Endothelial cell of umbilical vein (primary cell): ENCODE measurements around the gene TEAD3. TPM values are rescaled to one million over a fixed set of nuclear protein-coding genes. Genes with fewer than 3 reads are reported as not detected.

Source experiments
- BruUV-seq: library from RNA; stranded (reverse); fragments of 400-500 nt; replicated peaks from 2 replicates; lab custom pipeline; 2021; lab: Mats Ljungman, UMichigan
- CTCF ChIA-PET: fragments of 300-600, 350-600 bp; sonication (Branson Sonifier 250); formaldehyde crosslinking; loops from one replicate; lab custom pipeline; 2021; ENCODE audit warnings: antibody characterized with exemption, inconsistent platforms; lab: Charles Lee
- POLR2A ChIA-PET: fragments of 300-600, 350-600 bp; sonication (Branson Sonifier 250); formaldehyde crosslinking; loops from one replicate; lab custom pipeline; 2021; ENCODE audit warnings: antibody characterized with exemption, inconsistent platforms; lab: Charles Lee
- DNase-seq: peaks from one replicate; pipeline ENCODE4 v3.0.0-alpha.2; 2011; ENCODE audit warnings: low read depth, low spot score
- FAIRE-seq: peaks from 2 replicates; lab custom pipeline; 2011; peaks lifted over from hg19 to GRCh38; lab: Jason Lieb, UNC
- H2AFZ ChIP-seq: 2 replicates; pipeline ENCODE4 v1.6.0; 2012; ENCODE audit warnings: low read depth, low read length, control low read depth, inconsistent platforms
- H3K27ac ChIP-seq: 2 replicates; pipeline ENCODE4 v1.5.1; 2011; ENCODE audit warnings: low read depth, mild to moderate bottlenecking, control low read depth, low read length, moderate library complexity; ENCODE audit not compliant: insufficient read depth
- H3K27me3 ChIP-seq, 2 experiments: 2 replicates each; pipeline versions ENCODE4 v1.6.0 to v1.6.1; 2011; ENCODE audit warnings: low read length in 2 of 2, mixed read lengths in 1 of 2; ENCODE audit not compliant: control insufficient read depth in 2 of 2, insufficient read depth in 2 of 2
- H3K36me3 ChIP-seq, 2 experiments: 2 replicates in 1 of 2; 3 replicates in 1 of 2; pipeline ENCODE4 v1.5.1; 2011; ENCODE audit warnings: low read length in 2 of 2, mild to moderate bottlenecking in 1 of 2, moderate library complexity in 1 of 2; ENCODE audit not compliant: control insufficient read depth in 2 of 2, insufficient read depth in 2 of 2; ENCODE audit errors: extremely low read depth in 1 of 2
- H3K4me1 ChIP-seq: 3 replicates; pipeline ENCODE4 v1.5.1; 2011; ENCODE audit warnings: mild to moderate bottlenecking, low read length; ENCODE audit not compliant: control insufficient read depth, insufficient read depth; ENCODE audit errors: extremely low read depth
- H3K4me2 ChIP-seq: 2 replicates; pipeline ENCODE4 v1.6.1; 2011; ENCODE audit warnings: low read length, control low read depth, mixed read lengths; ENCODE audit not compliant: insufficient read depth
- H3K4me3 ChIP-seq, 3 experiments: fragments of 200-600 bp in 1 of 3; sonication (generic), shearing (Covaris generic) in 1 of 3; replicated peaks in 1 of 3; 2 replicates each; pipeline ENCODE4 v1.5.1; 2011 to 2016; ENCODE audit warnings: control low read depth in 3 of 3, low read length in 3 of 3, mild to moderate bottlenecking in 2 of 3, inconsistent platforms in 1 of 3, low read depth in 1 of 3, moderate library complexity in 1 of 3; ENCODE audit not compliant: insufficient read depth in 1 of 3
- H3K79me2 ChIP-seq: 2 replicates; pipeline ENCODE4 v1.6.0; 2012; ENCODE audit warnings: low read length, inconsistent platforms; ENCODE audit not compliant: control insufficient read depth, insufficient read depth
- H3K9ac ChIP-seq: replicated peaks from 2 replicates; pipeline ENCODE3; 2011; ENCODE audit warnings: low read length, control low read depth; ENCODE audit not compliant: insufficient read depth; ENCODE audit errors: extremely low read depth
- H3K9me1 ChIP-seq: replicated peaks from 3 replicates; pipeline ENCODE4 v1.6.0; 2011; ENCODE audit warnings: mild to moderate bottlenecking, low read length; ENCODE audit not compliant: control insufficient read depth, insufficient read depth; ENCODE audit errors: extremely low read depth
- H3K9me3 ChIP-seq: replicated peaks from 2 replicates; pipeline ENCODE4 v1.5.1; 2012; ENCODE audit warnings: low read length, inconsistent platforms; ENCODE audit not compliant: control insufficient read depth, insufficient read depth
- H4K20me1 ChIP-seq: replicated peaks from 2 replicates; pipeline ENCODE3; 2011; ENCODE audit warnings: mild to moderate bottlenecking, low read length; ENCODE audit not compliant: control insufficient read depth, insufficient read depth; ENCODE audit errors: extremely low read depth
- CTCF ChIP-seq, 2 donors: IDR thresholded peaks; 1 replicate in 1 of 2; 2 replicates in 1 of 2; pipeline ENCODE4 v1.5.1; 2011; ENCODE audit warnings: low read length in 2 of 2, mild to moderate bottlenecking in 2 of 2, moderate library complexity in 2 of 2, control low read depth in 1 of 2, inconsistent platforms in 1 of 2, low read depth in 1 of 2; ENCODE audit not compliant: insufficient read depth in 1 of 2; ENCODE audit errors: extremely low read depth in 1 of 2
- EZH2 ChIP-seq: IDR thresholded peaks from 2 replicates; pipeline ENCODE4 v1.6.1; 2012; ENCODE audit warnings: borderline replicate concordance, low read depth, mild to moderate bottlenecking, moderate library complexity, low read length, inconsistent platforms; ENCODE audit not compliant: severe bottlenecking
- FOS ChIP-seq: IDR thresholded peaks from 2 replicates; pipeline ENCODE4 v1.6.1; 2011; ENCODE audit warnings: mild to moderate bottlenecking, low read length, moderate library complexity, borderline replicate concordance; ENCODE audit not compliant: insufficient read depth
- GATA2 ChIP-seq: IDR thresholded peaks from 2 replicates; pipeline ENCODE4 v1.7.0; 2011; ENCODE audit warnings: low read depth, mild to moderate bottlenecking, moderate library complexity, mixed read lengths, low read length; ENCODE audit not compliant: insufficient read length, insufficient read depth
- JUN ChIP-seq: IDR thresholded peaks from 2 replicates; pipeline ENCODE4 v1.6.1; 2011; ENCODE audit warnings: borderline replicate concordance, low read depth; ENCODE audit not compliant: insufficient read length, insufficient read depth
- MAX ChIP-seq: IDR thresholded peaks from 2 replicates; pipeline ENCODE4 v1.6.1; 2011; ENCODE audit not compliant: insufficient read depth, insufficient read length
- MYC ChIP-seq: IDR thresholded peaks from one replicate; pipeline ENCODE4 v1.6.1; 2011; ENCODE audit warnings: mild to moderate bottlenecking, low read depth, low read length
- POLR2A ChIP-seq: IDR thresholded peaks from 2 replicates; pipeline ENCODE4 v1.6.1; 2012; ENCODE audit warnings: low read depth, mild to moderate bottlenecking, control low read depth, low read length
- POLR2AphosphoS5 ChIP-seq: IDR thresholded peaks from 2 replicates; pipeline ENCODE4 v1.6.1; 2012; ENCODE audit warnings: low read depth, mild to moderate bottlenecking, control low read depth, low read length, moderate library complexity; ENCODE audit not compliant: insufficient read depth
- dilution Hi-C: fragments of 300-500 bp; cut with MboI; formaldehyde crosslinking; loops from one replicate; pipeline ENCODE4 v1.15.0; 2019; ENCODE audit warnings: low sequenced_read_pairs; ENCODE audit not compliant: extremely low pct_ligation_motif_present
- intact Hi-C: fragments of 100-400 bp; cut with micrococcal nuclease; formaldehyde crosslinking; loops from one replicate; pipeline ENCODE4 v1.10.0; 2022
- polyA plus RNA-seq, 4 experiments: library from polyadenylated mRNA; depleted of rRNA in 3 of 4; stranded (reverse) in 3 of 4; unstranded in 1 of 4; fragments of >200 nt; gene quantifications; 2 replicates each; pipeline versions ENCODE4 v1.2.1 to v1.2.3, GENCODE V29; 2011 to 2012; ENCODE audit warnings: missing spikeins in 1 of 4
- total RNA-seq: library from RNA; stranded (reverse); gene quantifications from 2 replicates; pipeline ENCODE4 v1.2.3, GENCODE V29; 2021

TEAD3 gene
- total and polyA plus RNA-seq, 2 donors (not counting 3 experiments of a cell fraction or from before 2014, with no cell fraction given) = 1.1 to 1.6 TPM

- Histone ChIP-seq H3K9ac (no peak overlapping the region), H4K20me1 (no peaks in the 10 kb centered on the region), H3K27me3 (peaks cover 0 to 2% of the 10 kb centered on the region in 2 experiments), H3K9me3 (no peaks in the 10 kb centered on the region), H3K4me1 (peaks cover 16% of the 10 kb centered on the region), H2AFZ (no peak overlapping the region), H3K4me3 (no peak overlapping the region), H3K36me3 (peaks cover 4 to 6% of the 10 kb centered on the region in 2 experiments), H3K79me2 (no peaks in the 10 kb centered on the region), H3K9me1 (no peaks in the 10 kb centered on the region), H3K4me2 (no peak overlapping the region), H3K27ac (no peak overlapping the region)
- no TSS peak for BruUV-seq
- CTCF ChIA-PET = interaction anchor here (0.7 to 1.1 kb wide), 3 partner anchors 11 to 98 kb away, joined by 3 read pairs; partner anchors contain the start of gene RPL10A
- DNase-seq = no peak
- FAIRE-seq = no peak
- dilution Hi-C loops (no loop called here), intact Hi-C loops (no loop called here)
- POLR2A ChIA-PET = interaction anchor here (0.8 kb wide), 1 partner anchor 13 kb away, joined by 3 read pairs; no protein-coding TSS in a partner anchor
- TF ChIP-seq JUN (no peak), FOS (no peak), MYC (no peak), POLR2A (no peak), GATA2 (no peak), EZH2 (no peak), CTCF (IDR thresholded peaks at IDR 0.05; ENCODE audit: extremely low read depth in 1 of 2, insufficient read depth in 1 of 2, low read depth in 1 of 2, low read length in 2 of 2) (no peak), MAX (no peak), POLR2AphosphoS5 (no peak)
Observed at GRCh38 chr6:35454391-35455110, 42.3 kb downstream of the TEAD3 start.
